Fibroblast of skin of right biceps (primary cell): ENCODE results near the gene GPR132.
"Not testable (repeated sequence)": the region's sequence is repeated elsewhere in the genome, so short reads cannot be mapped to it uniquely, and the experiment has no call there.

ENCODE experiments used
- DNase-seq: peaks from one replicate; pipeline ENCODE4 v3.0.0-alpha.2; 2013

GPR132 gene

GRCh38 chr14:105073720-105074600, 8.7 kb upstream of the GPR132 start:
- DNase-seq = no peak

- no peak for DNase-seq
These were observed 7.9 kb upstream of the GPR132 start for GRCh38 chr14:105072892-105073719.

DNA sequence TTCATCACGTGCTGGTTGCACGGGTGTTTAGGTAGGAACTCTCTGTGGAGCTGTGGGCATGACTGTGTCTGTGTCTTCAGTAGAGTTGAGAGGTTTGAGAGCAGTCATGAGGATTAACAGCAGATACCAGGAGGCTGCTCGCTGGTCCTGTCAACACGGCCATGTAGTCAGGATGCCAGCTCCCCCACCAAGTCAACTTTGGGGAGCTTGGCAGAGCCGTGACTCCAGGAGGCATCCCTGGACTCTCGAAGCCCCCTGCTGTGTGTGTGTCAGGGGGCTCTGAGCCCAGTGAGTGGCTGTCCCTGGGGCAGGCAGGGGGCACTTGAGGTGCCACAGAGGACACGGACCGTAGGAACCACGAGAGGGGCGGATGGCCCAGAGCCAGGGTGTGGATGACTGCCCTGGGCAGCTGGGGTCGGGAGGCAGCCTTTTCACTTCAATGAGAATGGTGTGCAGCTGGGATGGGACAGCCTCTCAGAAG, 7.2 kb upstream of the GPR132 start:
- no peak for DNase-seq

GRCh38 chr14:105071942-105072341, 6.7 kb upstream of the GPR132 start:
- no peak for DNase-seq

DNA sequence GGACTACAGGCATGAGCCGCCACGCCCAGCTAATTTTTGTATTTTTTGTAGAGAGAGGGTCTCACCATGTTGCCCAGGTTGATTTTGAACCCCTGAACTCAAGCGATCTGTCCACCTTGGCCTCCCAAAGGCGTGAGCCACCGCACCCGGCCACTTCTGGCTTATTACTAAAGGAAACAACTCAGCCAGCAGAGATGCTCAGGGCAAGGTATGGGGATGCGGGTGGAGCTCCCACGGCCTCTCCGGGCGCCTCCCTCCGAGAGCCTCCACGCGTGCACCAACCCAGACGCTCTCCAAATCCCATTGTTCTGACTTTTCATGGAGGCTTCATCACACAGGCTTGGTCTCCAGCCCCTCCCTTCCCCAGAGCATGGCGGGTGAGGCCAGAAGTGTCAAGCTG, 6.1 kb upstream of the GPR132 start:
- no peak for DNase-seq

GRCh38 chr14:105070760-105071137, 5.5 kb upstream of the GPR132 start:
- DNase-seq = no peak

DNA sequence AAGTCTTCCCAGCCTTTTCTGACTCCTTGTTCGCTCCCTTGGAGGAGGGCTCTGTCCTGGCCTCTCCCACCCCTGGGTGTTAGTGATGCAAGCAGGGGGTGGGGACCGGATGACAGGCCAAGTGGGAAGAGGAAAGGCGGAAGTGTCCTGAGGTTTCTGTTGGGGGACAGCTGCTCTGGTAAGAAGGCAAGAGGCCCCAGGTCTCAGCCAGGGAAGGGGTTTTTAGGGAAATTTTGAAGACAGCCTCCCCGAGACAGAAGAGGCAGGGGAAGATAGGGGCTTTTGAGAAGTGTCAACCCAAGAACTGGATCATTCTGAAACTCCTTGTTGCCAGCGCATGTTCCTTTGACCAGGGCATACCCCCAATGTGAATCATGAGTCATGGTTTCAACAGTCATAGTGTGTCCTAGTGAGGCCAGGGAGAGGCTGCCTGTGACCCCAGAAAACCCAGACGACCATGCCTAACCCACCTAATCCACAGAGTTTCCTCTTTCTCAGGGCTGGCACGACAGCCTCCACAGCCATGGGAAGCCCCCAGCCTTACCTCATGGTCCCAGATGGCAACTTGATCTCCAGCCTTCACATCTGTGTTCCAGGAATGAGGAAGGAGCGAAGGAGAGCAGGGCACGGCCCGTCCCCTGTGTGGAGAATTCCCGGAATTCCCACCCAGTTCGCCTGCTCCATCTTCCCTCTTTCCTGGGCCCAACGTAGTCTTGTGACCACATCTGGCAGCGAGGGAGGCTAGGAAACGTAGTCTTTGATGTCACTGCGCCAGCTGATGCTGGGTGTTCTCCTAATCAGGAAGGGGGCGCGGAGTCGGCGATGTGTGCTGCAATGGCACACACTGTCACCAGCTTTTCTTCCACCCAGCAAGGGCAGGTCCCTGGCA, 4.9 kb upstream of the GPR132 start:
- DNase-seq = peak; percentile 47

DNA sequence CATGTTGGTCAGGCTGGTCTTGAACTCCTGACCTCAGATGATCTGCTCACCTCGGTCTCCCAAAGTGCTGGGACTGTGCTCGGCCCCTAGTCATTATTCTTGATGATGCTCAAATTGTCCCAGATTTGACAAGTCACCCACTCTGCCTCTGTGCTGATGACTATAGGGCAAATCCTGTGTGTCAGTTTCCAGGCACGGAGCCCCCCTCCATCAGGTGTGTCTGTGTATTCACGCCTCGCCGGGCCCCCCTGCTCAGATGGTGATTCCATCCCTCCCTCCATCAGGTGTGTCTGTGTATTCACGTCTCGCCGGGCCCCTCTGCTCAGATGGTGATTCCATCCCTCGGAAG, 4.3 kb upstream of the GPR132 start:
- DNase-seq = no peak

DNA sequence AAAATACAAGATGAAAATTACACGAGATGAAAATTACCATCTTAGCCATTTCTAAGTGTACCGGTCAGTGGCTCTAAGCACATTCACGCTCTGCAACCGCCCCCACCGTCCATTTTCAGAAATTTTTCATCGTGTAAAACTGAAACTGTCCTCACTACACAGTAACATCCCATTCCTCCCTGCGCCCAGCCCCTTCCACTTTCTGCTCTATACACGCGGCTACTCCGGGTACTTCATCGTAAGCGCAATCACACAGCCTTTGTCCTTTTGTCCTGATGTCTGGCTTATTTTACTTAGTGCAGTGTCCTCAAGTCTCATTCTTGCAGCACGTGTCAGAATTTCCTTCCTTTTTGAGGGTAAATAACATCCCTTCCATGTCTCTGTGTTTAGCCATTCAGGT, 3.6 kb upstream of the GPR132 start:
- DNase-seq = no peak

GRCh38 chr14:105067969-105068301, 2.7 kb upstream of the GPR132 start:
- no peak for DNase-seq

DNA sequence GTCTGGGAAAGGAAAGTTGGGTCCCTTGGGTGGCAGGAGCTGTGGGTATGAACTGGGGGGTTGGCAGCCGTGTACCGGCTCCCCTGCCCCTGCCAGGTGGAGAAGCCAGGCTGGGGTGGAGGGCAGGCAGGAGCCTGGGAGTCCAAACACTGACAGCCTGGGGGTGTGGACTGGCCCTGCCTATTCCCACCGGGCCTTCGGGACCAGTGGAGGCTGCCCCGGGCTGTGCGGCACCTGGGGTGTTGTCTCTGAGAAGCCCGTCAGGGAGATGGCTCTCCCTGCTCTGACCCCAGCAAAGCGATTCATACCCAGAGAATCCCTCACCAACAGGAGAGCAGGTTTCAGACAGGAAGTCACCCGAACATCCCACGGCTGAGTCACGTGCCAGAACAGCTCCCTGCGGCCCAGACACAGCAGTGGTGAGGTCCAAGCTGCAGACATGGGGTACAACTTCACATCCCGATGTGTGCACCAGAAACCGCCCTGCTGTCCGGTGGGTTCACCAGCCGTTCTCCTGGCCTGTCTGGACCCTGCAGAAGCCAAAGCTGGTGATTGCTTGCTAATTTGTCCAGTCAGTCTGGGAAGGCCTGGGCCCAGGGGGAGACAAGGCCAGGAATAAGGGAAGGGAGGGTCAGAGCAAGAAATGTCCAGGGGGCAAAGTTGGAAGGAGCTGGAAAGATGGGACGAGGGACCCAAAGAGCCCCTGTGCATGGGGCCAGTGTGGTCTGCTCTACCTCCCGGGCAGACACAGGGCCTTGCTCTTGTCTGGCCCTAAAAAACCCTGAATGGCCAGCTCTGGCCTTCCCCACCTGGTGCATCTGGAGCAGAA, 2.1 kb upstream of the GPR132 start:
- peak; percentile 57 for DNase-seq

DNA sequence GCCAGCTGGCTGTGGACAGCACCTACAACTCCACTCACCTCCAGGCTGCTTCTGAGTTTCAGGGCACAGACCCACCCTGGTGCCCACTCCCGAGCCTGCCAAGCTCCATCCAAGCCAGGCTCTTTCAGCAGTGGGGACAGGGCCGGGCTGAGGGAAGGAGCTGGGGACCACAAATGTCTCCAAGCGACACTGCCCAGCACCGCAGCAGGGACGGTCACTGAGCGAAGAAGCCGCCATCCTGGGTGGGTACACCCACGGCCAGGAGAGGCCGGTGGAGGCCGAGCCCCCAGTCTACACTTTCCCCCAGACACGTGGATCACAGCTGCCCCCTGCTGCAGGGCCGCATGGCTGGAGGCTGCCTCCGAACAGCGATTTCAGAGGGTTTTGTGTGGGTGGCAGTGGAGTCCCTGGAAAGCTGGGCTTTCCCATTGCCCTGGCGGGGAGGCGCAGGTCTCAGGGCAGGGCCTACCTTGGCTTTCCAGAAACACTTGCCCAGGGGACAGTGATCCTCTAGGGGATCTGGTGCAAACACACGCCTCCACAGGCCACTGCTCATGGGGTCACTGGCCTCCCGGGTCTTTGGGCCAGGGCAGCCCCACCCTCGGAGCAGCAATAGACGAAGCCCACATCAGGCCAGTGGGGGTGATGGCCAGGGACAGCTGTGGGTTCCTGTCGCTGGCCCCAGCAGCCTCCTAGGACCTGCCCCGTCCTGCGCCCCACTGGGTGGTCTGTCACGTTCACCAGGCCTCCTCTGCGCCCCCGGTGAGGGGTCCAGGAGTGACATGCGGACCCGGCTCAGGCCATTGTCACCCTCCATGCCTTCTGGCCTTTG, 1.2 kb upstream of the GPR132 start:
- no peak for DNase-seq

- DNase-seq = peak; percentile 63
These were observed 498 bp downstream of the GPR132 start for GRCh38 chr14:105064721-105065143.

DNA sequence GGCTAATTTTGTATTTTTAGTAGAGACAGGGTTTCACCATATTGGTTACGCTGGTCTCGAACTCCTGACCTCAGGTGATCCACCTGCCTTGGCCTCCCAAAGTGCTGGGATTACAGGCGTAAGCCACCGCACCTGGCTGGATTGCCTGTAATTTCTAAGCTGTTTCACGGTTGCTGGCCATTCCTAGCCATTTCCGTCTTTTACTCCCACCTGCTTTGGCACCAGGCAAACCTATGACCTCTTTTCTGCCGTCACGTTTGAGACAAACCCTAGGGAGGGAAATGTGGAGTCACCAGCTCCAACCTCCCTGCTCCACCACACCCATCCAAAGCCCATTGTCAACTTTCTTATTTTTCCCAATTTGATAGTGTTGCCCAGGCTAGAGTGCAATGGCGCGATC, 1.2 kb downstream of the GPR132 start:
- no peak for DNase-seq

DNA sequence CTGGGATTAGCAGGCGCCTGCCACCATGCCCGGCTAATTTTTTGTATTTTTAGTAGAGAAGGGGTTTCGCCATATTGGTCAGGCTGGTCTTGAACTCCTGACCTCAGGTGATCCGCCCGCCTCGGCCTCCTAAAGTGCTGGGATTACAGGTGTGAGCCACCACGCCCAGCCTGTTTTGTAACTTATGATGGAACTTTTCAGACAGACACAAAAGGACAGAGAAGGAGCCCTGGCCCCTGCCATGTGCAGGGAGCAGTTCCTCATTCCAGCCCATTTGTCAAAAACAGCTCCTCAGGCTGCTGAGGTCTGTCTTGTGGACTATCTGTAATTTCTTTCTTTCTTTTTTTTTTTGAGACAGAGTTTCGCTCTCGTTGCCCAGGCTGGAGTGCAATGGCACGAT, 1.7 kb downstream of the GPR132 start:
- not testable (repeated sequence) for DNase-seq

GRCh38 chr14:105063056-105063455, 2.2 kb downstream of the GPR132 start:
- DNase-seq = no peak

DNA sequence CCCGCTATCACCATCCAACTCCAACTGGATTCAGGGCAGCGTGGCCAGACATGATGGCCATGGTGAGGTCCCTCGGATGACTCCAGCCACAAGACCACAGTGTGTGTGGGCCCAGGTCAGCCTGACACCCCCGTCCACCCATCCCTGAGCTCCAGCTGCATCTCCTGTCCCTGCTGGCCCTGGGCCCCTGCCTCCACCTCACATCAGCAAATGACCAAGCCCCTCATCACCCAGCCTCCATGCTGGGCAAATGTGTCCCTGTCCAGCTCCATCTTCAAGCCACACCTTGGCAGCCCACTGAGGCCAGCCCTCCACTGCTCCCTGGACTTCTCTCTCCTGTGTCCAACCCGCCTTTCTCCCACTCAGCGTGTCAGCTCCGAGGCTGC, 3.2 kb downstream of the GPR132 start:
- DNase-seq = no peak

GRCh38 chr14:105061428-105062047, 3.7 kb downstream of the GPR132 start:
- DNase-seq = no peak

GRCh38 chr14:105060751-105061427, 4.3 kb downstream of the GPR132 start:
- DNase-seq = no peak

GRCh38 chr14:105059925-105060565, 5.2 kb downstream of the GPR132 start:
- no peak for DNase-seq
